ENCODE measurements around the gene SVOP. TPM values are rescaled to one million over a fixed set of nuclear protein-coding genes. Genes with fewer than 3 reads are reported as not detected.

Gene SVOP
- total and polyA plus RNA-seq, 2 experiments from 2014 or later = 0.10 TPM; not detected in 1

GRCh38 chr12:108938247-108938924 is 82.5 kb downstream of the SVOP start (continued):
- TF ChIP-seq ZNF462 (CRISPR knock-in tag; IDR thresholded peaks at IDR 0.05) = no peak
- no peak for TF ChIP-seq ZNF331 (CRISPR knock-in tag; IDR thresholded peaks at IDR 0.05; ENCODE audit: low read depth)

- peaks cover 5% of the 10 kb centered on the region for H3K27me3 Mint-ChIP-seq (ENCODE audit: insufficient read depth, low read depth, poor library complexity)
- no peak overlapping the region for H3K27ac Mint-ChIP-seq
- no peaks in the 10 kb centered on the region for H3K36me3 Mint-ChIP-seq (ENCODE audit: low read depth)
- DNase-seq (ENCODE audit: low spot score) = no peak
- Histone ChIP-seq H3K79me2 (replicated peaks; ENCODE audit: insufficient read depth) (no peaks in the 10 kb centered on the region), H3K4me3 (no peak overlapping the region), H3K36me3 (ENCODE audit: insufficient read depth) (no peaks in the 10 kb centered on the region), H3K9me2 (ENCODE audit: insufficient read depth) (0 out of 2 replicates have a peak, but pooled peaks cover 5% of the 10 kb centered on the region), H3F3A (replicated peaks; ENCODE audit: low read depth) (no peaks in the 10 kb centered on the region), H3K4me1 (ENCODE audit: insufficient read depth) (peaks cover 8% of the 10 kb centered on the region), H2AFZ (no peak overlapping the region), H3K4me2 (no peak overlapping the region), H3K27ac (ENCODE audit: low read depth) (no peak overlapping the region), H4K20me1 (replicated peaks; ENCODE audit: insufficient read depth) (no peaks in the 10 kb centered on the region), H3K27me3 (ENCODE audit: insufficient read depth) (no peaks in the 10 kb centered on the region)
- H3K9me3 Mint-ChIP-seq = no peaks in the 10 kb centered on the region
- no peak for ATAC-seq
- no peak overlapping the region for H3K4me3 Mint-ChIP-seq
- H3K4me1 Mint-ChIP-seq = peaks cover 5% of the 10 kb centered on the region; the same call in 2 of the 3 replicates
- TF ChIP-seq ETS1 (IDR thresholded peaks at IDR 0.05) = no peak
- no peak for TF ChIP-seq ZNF114 (CRISPR knock-in tag; IDR thresholded peaks at IDR 0.05)
- no peak for TF ChIP-seq POLR2AphosphoS5 (IDR thresholded peaks at IDR 0.05; ENCODE audit: low read depth)
- no peak for TF ChIP-seq NANOG (IDR thresholded peaks at IDR 0.05; ENCODE audit: borderline replicate concordance)
- TF ChIP-seq JUNB (IDR thresholded peaks at IDR 0.05; ENCODE audit: unreplicated experiment) = no peak
- no peak for TF ChIP-seq STAT1 (IDR thresholded peaks at IDR 0.05; ENCODE audit: unreplicated experiment)
- no peak for TF ChIP-seq REST (IDR thresholded peaks at IDR 0.05; ENCODE audit: unreplicated experiment)
Measured at GRCh38 chr12:108935159-108935763, 85.6 kb downstream of the SVOP start.

Data from GM23338 (cell line).